ENCODE results near the gene HRH4.
A peak's percentile ranks its signal among the peaks of the same experiment; 100 is the strongest.

Gene HRH4

GRCh38 chr18:24466771-24467170 lies 6.3 kb downstream of the HRH4 start:
- no peak for DNase-seq (ENCODE audit: low read depth)

GRCh38 chr18:24470022-24470618 lies 9.7 kb downstream of the HRH4 start:
- DNase-seq (ENCODE audit: low read depth), result no peak

GRCh38 chr18:24470805-24471204 lies 10.4 kb downstream of the HRH4 start:
- no peak for DNase-seq (ENCODE audit: low read depth)

- no peak for DNase-seq (ENCODE audit: low read depth)
These were observed 12.2 kb downstream of the HRH4 start for GRCh38 chr18:24472591-24472990.

GRCh38 chr18:24474406-24474805 lies 14.0 kb downstream of the HRH4 start:
- no peak for DNase-seq (ENCODE audit: low read depth)

GRCh38 chr18:24475926-24476589 lies 15.6 kb downstream of the HRH4 start:
- no peak for DNase-seq (ENCODE audit: low read depth)

GRCh38 chr18:24479371-24479770 lies 18.9 kb downstream of the HRH4 start:
- no peak for DNase-seq (ENCODE audit: low read depth)

GRCh38 chr18:24482821-24483220 lies 22.4 kb downstream of the HRH4 start:
- no peak for DNase-seq (ENCODE audit: low read depth)

- no peak for DNase-seq (ENCODE audit: low read depth)
These were observed 25.2 kb downstream of the HRH4 start for GRCh38 chr18:24485681-24486080.

- DNase-seq (ENCODE audit: low read depth), result no peak
These were observed 26.2 kb downstream of the HRH4 start for GRCh38 chr18:24486684-24487083.

- DNase-seq (ENCODE audit: low read depth), result peak; percentile 16
These were observed 28.5 kb downstream of the HRH4 start for GRCh38 chr18:24488824-24489493.

- DNase-seq (ENCODE audit: low read depth), result peak; percentile 52
These were observed 30.1 kb downstream of the HRH4 start for GRCh38 chr18:24490539-24490938.

GRCh38 chr18:24491927-24492834 lies 31.7 kb downstream of the HRH4 start:
- no peak for DNase-seq (ENCODE audit: low read depth)

GRCh38 chr18:24494586-24494985 lies 34.1 kb downstream of the HRH4 start:
- no peak for DNase-seq (ENCODE audit: low read depth)

GRCh38 chr18:24497031-24497754 lies 36.8 kb downstream of the HRH4 start:
- DNase-seq (ENCODE audit: low read depth), result peak; percentile 32

- no peak for DNase-seq (ENCODE audit: low read depth)
These were observed 39.4 kb downstream of the HRH4 start for GRCh38 chr18:24499814-24500213.

- no peak for DNase-seq (ENCODE audit: low read depth)
These were observed 39.8 kb downstream of the HRH4 start for GRCh38 chr18:24500217-24500616.

GRCh38 chr18:24500766-24501165 lies 40.3 kb downstream of the HRH4 start:
- no peak for DNase-seq (ENCODE audit: low read depth)

- DNase-seq (ENCODE audit: low read depth), result no peak
These were observed 42.5 kb downstream of the HRH4 start for GRCh38 chr18:24502667-24503523.

- no peak for DNase-seq (ENCODE audit: low read depth)
These were observed 44.0 kb downstream of the HRH4 start for GRCh38 chr18:24504401-24504800.

GRCh38 chr18:24506175-24506574 lies 45.7 kb downstream of the HRH4 start:
- DNase-seq (ENCODE audit: low read depth), result no peak

Data from fibroblast of gingiva (primary cell).